Measurements from ENCODE around the gene PPP1CB. TPM values are rescaled to one million over a fixed set of nuclear protein-coding genes. Genes with fewer than 3 reads are reported as not detected.
"Not testable (repeated sequence)": the region's sequence is repeated elsewhere in the genome, so short reads cannot be mapped to it uniquely, and the experiment has no call there.

The PPP1CB gene
- total RNA-seq, 1 experiment from 2014 or later: 165 TPM

DNA sequence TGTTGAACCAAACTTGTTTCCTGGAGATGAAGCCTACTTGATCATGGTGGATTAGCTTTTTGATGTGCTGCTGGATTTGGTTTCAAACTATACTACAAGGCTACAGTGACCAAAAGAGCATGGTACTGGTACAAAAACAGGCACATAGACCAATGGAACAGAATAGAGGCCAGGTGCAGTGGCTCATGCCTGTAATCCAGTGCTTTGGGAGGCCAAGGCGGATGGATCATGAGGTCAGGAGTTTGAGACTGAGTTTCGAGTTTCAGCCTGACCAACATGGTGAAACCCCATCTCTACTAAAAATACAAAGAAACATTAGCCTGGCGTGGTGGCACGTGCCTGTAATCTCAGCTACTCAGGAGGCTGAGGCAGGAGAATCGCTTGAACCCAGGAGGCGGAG lies 9.0 kb upstream of the PPP1CB start:
- DNase-seq (ENCODE audit: extremely low read depth, low read depth): not testable (repeated sequence)

DNA sequence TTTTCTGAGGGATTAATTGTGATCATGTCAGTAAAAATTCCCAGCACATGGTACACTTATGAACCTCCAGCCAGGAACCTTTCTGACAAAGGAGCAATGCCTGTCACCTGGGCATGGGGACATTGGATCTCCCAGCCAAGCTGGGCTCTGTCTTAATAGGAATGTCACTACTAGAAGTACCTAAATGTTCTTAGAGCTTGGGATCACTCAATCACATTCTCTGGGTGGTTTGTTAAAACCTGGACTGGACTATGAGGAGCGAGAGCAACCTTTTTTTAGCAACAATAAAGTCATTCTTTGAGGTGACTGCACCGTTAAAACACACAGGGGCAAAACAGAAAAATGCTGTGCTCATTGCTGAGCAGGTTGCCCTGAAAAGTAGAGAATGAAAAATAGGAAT lies 6.4 kb upstream of the PPP1CB start:
- no peak for DNase-seq (ENCODE audit: extremely low read depth, low read depth)

DNA sequence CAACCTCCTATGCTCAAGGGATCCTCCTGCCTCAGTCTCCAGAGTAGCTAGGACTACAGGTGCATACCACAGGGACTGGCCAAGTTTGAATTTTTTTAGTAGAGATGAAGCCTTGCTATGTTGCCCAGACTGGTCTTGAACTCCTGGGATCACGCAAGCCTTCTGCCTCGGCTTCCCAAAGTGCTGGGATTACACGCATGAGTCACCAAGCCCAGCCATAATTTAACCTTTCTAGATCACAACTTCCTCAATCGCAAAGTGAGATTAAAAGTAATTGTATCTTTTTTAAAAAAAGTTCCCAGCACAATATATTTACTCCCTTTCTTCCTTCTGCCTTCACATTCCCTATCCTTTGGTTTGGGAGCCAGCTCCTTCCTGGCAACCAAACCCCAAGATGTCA lies 5.8 kb upstream of the PPP1CB start:
- DNase-seq (ENCODE audit: extremely low read depth, low read depth): no peak

DNA sequence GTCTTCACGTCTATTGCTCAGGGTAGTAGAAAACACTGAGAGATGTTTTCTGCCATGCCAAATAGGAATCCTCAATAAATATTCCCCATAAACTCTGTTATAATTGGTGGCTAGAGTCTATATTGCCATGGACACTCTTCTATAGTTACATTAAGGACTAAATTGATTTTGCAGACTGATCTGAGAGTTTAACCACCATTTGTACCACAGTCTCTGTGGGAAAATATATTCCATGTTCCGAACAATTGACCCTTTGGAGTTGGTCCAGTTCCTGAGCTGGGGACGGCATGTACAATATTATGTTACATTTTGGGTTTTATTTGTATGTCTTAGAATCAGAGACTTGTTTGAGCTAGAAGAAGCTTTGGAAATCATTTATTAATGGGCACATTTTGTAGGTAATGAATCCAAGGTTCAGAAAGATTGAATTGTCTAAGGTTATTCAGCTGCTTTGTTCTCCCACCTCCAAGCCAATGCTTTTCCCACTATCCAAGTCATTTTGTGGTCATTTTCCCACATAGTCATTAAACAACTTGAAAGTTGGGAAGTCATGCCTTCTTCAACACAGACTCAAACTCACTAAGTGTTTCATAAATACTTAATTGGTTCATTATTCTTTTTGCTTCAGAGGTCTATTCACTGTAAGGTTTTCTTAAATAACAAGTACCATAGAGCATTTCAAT lies 5.1 kb upstream of the PPP1CB start:
- DNase-seq (ENCODE audit: extremely low read depth, low read depth): no peak

DNA sequence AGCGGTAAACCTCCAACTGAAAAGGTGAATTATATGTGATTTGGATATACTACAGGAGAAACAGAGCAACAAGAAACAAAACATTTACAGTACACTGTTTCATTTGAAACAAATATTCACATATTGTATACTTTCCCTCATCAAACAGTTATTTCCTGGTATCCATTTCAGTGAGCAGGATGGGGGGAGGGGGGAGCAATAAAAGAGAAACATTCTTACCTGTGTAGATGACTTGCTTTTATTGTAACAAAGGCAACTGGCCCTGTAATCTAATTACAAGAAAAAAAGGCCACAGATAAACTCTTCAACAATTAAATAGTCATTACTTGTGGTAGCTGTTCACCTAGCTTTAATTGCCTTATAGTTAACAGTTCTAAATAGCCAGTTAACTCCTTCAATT lies 3.9 kb upstream of the PPP1CB start:
- no peak for DNase-seq (ENCODE audit: extremely low read depth, low read depth)

DNA sequence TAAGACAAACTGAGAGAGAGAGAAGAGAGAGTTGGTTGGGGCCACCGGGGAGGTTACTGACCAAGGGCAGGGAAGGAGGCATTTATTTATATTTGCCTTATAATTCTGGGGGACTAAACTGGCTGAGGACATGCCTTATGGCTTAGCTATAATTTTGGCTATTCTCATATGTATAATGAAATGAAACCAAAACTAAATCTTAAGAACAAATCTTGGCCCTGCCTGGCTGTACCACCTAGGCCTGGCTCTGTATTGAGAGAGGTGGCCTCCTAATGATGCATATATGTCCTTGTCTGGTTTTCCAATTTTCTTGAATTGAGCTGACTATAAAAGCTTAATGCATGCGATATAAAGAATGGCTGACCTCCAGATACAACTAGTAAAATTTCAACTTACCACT lies 3.5 kb upstream of the PPP1CB start:
- DNase-seq (ENCODE audit: extremely low read depth, low read depth): no peak

DNA sequence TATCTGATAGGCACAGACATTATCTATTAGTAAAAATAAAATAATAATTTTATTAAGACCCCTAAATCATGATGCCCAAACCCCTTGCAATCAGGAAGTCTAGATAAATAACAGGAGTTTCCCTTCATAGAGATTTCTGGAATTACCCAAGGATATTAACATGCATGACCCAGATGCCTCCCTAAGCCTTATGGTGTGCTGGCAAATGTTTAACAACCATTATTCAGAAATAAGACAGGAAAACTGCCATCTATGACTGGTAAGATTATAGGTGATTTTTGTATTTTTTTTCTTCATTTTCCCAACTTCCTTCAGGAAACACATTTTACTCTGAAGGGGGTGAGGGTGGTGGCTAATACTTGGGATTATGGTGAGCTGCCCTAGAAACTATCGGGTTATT lies 2.7 kb upstream of the PPP1CB start:
- DNase-seq (ENCODE audit: extremely low read depth, low read depth): no peak

DNA sequence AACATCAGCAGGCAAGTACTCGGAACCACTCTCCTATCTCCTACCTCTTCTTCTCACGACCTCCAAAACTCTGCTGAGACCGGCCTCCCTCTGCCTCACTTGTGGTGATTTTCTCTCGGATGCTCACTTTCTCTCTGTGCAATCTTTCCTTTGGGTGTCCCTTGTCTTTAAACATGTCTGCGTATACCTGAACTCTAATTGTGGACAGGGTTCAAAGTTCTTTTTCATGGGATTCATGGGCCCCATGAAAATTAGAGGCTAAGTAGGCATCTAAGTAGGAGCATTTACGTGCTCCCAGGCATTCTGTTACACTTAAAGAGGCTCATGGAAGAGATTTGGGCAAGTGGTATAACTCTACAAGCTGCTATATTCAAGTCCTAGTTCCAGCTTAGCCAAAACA lies 2.1 kb upstream of the PPP1CB start:
- no peak for DNase-seq (ENCODE audit: extremely low read depth, low read depth)

DNA sequence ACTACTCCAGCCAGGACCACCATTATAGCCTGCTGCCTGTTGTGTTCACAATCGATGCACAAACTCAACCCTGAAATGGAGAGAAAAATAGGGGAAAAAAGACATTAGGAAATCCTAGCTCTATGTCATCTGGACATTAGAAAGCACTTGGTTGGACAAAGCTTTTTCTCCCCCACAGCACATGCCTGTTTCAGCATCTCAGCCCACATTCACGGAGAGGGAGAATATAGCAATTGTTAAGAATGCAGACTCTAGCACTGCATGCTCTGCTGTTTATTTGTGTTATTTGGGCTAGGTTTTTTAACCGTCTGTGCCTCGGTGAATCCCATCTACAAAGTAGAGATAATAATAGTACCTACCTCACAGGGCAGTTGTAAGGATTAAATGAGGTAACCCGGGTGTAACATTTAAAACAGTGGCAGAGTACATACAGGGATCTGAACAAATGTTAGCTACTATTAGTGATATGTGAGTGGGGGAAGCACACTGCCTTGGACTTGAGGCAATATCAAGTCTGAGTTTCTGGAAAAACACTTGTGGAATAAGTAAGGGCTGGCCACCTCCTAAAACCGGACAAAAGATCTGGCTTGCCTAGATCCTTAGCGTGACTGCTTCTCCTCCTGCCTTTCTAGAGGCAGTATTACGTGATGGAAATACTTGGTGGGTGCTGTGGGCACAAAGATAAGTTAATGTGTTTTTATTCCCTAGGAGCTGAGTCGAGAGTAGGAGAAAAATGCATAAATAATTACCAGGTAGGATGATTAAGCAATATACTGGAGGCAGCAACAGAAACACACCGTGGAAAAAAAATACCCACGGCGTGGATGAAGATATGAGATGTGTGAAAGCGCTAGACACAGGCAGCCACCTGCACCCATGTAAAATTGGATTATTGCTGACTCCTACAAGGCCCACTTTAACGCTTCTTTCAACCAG lies 1.0 kb upstream of the PPP1CB start:
- peak; percentile 26 for DNase-seq (ENCODE audit: extremely low read depth, low read depth)

DNA sequence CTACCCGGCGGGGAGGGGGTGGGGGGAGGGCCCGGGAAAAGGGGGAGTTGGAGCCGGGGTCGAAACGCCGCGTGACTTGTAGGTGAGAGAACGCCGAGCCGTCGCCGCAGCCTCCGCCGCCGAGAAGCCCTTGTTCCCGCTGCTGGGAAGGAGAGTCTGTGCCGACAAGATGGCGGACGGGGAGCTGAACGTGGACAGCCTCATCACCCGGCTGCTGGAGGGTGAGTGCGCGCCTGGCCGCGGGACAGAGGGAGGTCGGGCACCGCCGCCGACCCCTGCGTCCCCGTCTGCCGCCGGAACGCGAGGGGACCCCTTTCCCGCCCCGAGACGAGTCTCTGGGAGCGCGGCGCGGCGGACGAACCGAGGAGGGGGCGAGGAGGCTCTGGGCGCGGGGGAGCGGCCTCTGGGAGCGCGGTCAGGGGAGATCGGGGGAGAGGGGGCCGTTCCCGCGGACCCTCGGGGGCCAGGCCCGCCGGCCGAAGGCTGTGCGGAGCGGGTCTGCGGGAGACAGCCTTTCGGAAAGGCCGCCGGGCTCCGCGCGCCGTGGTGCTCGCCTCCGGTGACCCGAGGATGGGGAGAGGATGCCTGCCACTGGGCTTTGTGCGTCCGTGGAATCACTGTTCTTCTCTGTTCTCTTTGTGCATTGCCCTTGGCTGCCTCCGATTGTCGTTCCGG lies 463 bp downstream of the PPP1CB start:
- DNase-seq (ENCODE audit: extremely low read depth, low read depth): no peak

DNA sequence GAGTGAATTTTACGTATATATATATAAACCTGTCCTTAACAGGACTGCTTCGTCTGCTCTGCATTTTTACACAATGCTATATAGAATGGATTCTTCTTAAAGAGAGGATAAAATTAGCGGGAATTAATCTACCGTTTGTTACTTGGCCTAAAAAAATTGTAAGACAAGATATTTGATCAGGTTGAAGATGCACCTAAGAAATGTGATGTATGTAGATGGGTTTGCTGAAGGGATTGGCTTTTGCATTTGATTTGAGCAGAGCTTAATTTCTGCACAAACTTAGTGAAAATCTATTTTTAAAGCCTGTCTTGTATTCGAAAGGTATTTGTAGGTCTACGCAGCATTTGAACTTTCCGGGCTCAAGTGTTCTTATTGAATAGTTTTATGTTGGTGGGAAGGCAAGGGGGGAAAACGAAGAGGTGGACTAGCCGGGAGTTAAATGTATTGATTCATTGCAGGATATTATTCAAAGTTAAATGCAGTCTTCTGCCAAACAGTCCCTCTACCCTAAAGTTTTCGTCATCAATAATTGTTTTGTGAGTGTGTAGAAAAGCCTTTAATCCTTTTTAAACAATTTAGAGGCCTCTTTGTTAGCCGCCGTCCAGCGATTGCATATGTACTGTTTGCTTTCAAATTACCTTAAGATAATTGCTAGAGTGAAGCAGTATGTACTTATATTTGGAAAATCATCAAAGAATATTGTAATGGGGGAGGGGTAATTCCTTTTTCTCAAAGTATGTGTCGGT lies 1.2 kb downstream of the PPP1CB start:
- no peak for DNase-seq (ENCODE audit: extremely low read depth, low read depth)

DNA sequence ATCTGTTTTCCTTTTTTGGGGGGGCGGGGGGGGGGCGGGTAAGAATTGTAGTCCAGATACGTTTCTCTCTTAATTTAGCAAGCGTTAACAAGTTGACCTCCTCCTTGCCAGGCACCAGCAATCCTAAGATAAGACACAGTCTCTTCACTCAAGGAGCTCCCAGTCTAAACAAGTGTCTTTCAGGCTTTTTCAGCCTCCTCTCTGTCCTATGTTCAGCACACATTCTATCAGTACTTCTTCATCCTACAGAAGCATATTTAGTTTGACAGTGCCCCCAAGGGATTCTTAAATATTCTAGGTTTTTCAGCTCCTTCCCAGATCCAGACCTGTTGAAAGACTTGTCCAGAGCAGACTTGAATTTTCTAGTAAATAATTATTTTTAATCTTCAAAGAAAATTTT lies 2.7 kb downstream of the PPP1CB start:
- DNase-seq (ENCODE audit: extremely low read depth, low read depth): no peak

DNA sequence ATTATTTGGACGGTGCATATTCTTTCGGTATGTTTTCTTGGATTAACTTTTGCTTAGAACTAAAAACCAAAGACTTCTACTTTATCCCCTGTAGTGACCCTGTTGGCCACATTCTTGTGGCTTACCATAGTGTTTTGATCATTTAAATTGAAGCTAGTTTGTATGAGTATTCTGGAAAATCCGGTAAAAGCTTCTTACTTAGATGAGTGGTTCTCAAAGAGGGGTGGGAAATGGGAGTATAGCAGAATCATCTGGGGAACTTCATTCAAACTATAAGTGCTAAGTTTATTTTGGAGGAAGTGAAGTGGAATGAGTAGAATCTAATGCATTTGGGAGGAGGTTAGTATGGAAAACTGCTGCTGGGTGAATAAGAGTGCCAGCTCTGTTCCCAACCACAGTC lies 3.8 kb downstream of the PPP1CB start:
- no peak for DNase-seq (ENCODE audit: extremely low read depth, low read depth)

DNA sequence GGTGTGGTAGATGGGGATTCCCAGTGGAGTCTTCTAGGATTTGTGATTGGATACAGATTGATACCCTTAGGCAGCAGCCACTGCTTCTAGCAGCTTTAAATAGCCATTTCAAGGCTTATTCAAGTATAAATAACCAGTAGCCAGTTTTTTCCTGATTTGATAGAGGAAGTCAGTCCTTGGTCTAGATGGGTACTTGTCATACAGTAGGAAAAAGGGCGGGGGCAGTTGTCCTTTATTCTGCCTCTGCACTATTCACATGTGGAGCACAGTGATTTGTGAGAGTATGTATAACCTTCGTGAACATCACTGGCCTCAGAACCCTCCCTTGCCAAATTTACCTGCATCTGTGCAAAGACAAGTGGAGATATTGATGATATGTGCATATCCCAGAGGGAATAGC lies 6.8 kb downstream of the PPP1CB start:
- DNase-seq (ENCODE audit: extremely low read depth, low read depth): no peak

DNA sequence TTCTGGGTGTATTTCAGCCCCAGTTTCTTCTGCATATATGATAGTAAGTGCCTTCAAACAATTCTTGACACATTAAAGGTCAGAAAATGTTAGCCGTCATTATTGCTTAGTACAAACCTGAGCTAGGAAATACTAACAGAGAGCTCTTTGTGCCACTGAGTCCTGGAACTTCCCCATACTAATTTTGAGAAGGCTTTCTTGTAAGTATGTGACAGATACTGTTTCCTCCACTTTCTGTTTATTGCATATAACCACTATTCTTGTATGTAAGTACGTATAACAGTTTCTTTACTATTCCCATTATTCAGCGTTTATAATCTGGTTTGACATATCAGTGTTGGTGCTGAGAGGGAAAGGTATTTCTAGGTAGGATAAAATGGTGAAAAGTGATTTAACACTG lies 9.8 kb downstream of the PPP1CB start:
- DNase-seq (ENCODE audit: extremely low read depth, low read depth): no peak

DNA sequence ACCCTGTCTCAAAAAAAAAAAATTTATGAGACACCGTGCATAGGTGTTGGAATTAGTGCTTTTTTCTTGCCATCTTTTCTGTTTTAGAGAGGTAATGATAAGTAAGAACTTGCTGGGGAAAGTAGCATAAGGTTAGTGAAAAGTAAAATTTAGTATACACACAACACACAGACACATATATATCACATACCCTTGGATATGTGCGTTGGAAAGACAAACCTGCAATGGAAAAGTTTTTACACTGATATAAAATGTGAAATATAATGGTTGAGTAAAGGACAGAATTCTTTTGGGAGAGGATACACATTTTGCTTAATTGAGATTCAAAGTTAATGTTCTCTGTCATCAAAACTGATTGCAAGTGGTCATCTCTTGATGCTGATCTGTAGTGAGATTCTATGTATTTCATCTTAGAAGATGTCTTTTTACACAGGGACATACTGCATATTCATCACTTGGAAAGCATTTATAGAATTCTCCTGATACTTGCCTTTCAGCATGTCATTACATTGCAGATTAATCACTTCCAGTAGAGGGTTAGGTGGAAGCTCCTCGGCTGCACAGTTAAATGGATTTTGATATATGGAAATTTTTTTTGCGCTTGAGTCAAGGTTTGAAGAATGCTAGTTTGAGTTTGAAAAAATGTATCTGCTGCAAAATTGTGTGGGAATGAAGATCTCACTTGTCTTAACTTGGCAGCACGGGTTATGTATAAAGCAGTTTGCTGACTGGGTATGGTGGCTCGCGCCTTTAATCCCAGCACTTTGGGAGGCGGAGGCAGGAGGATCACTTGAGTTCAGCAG lies 13.5 kb downstream of the PPP1CB start:
- DNase-seq (ENCODE audit: extremely low read depth, low read depth): no peak

DNA sequence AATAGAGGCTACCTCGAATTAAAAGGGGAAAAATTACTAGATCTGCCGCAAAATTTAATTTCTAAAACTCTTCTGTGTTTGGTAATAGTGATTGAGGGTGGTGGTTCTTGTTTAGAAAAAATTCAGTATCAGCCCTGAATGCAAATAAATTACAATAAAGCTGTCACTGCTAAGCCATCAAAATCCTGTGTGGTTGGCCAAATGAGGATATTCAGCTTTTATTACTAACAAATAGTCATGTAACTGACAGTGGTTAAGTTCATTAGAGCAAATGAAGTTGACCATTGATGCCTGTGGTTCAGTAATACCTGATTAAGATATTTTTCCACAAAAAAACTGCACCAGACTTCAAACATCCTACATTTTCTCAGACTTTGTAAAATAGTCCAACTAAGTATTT lies 14.4 kb downstream of the PPP1CB start:
- no peak for DNase-seq (ENCODE audit: extremely low read depth, low read depth)

DNA sequence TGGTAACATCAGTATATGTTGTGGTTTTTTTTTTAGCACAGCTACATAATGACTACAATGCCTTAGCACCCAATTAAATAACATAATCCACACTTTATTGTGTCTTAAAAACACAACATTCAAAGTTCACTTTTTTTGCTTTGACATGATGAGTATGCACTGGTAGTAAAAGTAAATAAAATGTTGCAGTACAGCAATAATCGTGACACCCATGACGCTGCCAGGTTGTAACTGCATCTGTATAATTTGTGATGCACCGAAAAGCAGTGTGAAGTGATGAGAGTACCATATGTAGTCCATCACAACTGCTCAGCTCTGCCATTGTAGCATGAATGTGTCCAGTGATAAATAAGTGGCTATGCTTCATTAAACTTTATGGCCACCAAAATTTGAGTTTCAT lies 15.7 kb downstream of the PPP1CB start:
- no peak for DNase-seq (ENCODE audit: extremely low read depth, low read depth)

DNA sequence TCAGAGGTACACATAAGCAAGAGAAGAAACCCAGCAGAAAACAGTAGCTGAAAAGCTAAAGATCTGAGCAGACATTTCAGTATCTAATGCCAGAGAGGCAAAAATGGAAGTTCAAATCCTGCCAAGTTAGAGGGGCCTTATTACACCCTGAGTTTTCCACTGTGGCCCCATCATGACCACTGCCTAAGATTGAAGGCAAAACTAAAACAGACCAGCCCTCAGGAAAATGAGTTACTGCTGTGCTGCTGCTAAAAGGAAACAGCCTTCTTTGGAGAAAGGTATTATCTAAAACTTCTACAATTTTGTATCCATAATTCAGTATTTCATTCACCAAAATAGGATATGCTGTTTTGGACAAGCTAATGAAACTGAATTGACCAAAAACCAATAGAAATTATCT lies 16.8 kb downstream of the PPP1CB start:
- DNase-seq (ENCODE audit: extremely low read depth, low read depth): no peak

DNA sequence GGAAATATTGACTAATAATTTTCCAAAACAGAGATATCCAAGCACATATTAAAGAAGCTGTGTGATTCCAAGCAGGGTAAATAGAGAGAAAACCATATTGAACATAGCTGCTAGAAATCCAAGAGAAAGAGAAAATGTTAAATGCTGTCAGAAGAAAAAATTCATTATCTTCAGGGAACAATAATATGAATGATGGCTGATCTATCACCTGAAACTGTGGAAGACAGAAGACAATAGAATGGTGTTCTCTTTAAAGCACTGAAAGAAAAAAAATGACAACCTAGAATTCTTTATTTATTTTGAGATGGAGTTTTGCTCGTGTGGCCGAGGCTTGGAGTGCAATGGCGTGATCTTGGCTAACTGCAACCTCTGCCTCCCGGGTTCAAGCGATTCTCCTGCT lies 17.3 kb downstream of the PPP1CB start:
- DNase-seq (ENCODE audit: extremely low read depth, low read depth): no peak
